ENCODE data around the gene TBC1D22B. TPM values are rescaled to one million over a fixed set of nuclear protein-coding genes. Genes with fewer than 3 reads are reported as not detected.

TBC1D22B gene
- total and polyA plus RNA-seq, 9 of the 15 experiments (the other 6 are each of a cell fraction or from before 2014, with no cell fraction given): 4.8 to 24.2 (median 13.5) TPM

DNA sequence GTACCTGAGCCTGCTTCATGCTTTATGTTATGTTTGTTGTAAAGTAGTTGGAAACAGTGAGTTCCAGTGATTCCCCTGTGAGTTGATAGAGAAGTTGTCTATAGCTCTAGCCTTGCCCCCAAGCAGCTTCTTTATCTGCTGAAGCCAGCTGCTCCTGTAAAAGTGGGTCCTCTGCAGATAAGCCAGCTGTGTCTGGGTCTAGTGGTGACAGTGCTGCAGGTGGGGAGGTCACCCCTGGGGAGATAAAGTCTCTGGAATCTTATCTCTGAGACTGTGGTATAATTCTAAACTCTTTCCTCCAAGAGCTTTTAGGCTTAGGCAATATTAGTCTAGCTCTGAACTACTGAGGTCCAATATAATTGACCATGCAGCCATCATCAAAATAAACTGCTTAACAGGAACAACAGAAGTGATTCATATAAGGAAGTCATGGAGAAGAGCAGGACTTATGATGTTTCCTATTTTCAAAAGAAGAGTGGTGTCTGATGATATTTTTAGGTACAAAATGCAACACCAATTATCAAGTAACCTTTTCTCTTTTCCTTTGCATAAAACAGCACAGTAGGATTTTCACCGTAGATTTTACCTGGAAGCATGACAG lies 44.6 kb downstream of the TBC1D22B start (continued):
- TF ChIP-seq, protein P1, sequence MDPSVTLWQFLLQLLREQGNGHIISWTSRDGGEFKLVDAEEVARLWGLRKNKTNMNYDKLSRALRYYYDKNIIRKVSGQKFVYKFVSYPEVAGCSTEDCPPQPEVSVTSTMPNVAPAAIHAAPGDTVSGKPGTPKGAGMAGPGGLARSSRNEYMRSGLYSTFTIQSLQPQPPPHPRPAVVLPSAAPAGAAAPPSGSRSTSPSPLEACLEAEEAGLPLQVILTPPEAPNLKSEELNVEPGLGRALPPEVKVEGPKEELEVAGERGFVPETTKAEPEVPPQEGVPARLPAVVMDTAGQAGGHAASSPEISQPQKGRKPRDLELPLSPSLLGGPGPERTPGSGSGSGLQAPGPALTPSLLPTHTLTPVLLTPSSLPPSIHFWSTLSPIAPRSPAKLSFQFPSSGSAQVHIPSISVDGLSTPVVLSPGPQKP (CRISPR knock-in tag; IDR thresholded peaks at IDR 0.05): no peak
- TF ChIP-seq HDAC1 (IDR thresholded peaks at IDR 0.05) (peak; percentile 77 to 95), IRF2 (CRISPR knock-in tag; IDR thresholded peaks at IDR 0.05) (no peak), TEAD2 (tag; IDR thresholded peaks at IDR 0.05) (no peak; the same call in 1 of the 2 replicates), ZNF431 (CRISPR knock-in tag; IDR thresholded peaks at IDR 0.05) (no peak), HDAC2 (IDR thresholded peaks at IDR 0.05) (peak; percentile 97), ZNF780A (CRISPR knock-in tag; IDR thresholded peaks at IDR 0.05) (no peak), PTTG1 (tag; IDR thresholded peaks at IDR 0.05; ENCODE audit: low read depth) (peak; percentile 45; the same call in 1 of the 2 replicates), SETDB1 (IDR thresholded peaks at IDR 0.05; ENCODE audit: low read length) (no peak), SMAD4 (CRISPR knock-in tag; conservative IDR thresholded peaks at IDR 0.05) (peak; percentile 100), TCF7 (IDR thresholded peaks at IDR 0.05; ENCODE audit: borderline replicate concordance) (peak; percentile 67; the same call in 1 of the 2 replicates), SIRT6 (IDR thresholded peaks at IDR 0.05; ENCODE audit: low read depth, low read length) (no peak), SP2 (IDR thresholded peaks at IDR 0.05; ENCODE audit: extremely low read depth, low read depth, low read length, poor library complexity, severe bottlenecking) (no peak)
- TF ChIP-seq, protein P2, sequence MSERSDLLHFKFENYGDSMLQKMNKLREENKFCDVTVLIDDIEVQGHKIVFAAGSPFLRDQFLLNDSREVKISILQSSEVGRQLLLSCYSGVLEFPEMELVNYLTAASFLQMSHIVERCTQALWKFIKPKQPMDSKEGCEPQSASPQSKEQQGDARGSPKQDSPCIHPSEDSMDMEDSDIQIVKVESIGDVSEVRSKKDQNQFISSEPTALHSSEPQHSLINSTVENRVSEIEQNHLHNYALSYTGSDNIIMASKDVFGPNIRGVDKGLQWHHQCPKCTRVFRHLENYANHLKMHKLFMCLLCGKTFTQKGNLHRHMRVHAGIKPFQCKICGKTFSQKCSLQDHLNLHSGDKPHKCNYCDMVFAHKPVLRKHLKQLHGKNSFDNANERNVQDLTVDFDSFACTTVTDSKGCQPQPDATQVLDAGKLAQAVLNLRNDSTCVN (CRISPR knock-in tag; IDR thresholded peaks at IDR 0.05): peak; percentile 66; the same call in 1 of the 2 replicates
- TF ChIP-seq, protein P3, sequence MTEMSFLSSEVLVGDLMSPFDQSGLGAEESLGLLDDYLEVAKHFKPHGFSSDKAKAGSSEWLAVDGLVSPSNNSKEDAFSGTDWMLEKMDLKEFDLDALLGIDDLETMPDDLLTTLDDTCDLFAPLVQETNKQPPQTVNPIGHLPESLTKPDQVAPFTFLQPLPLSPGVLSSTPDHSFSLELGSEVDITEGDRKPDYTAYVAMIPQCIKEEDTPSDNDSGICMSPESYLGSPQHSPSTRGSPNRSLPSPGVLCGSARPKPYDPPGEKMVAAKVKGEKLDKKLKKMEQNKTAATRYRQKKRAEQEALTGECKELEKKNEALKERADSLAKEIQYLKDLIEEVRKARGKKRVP (CRISPR knock-in tag; IDR thresholded peaks at IDR 0.05): peak; percentile 90
- TF ChIP-seq, protein P4, sequence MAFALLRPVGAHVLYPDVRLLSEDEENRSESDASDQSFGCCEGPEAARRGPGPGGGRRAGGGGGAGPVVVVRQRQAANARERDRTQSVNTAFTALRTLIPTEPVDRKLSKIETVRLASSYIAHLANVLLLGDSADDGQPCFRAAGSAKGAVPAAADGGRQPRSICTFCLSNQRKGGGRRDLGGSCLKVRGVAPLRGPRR (CRISPR knock-in tag; IDR thresholded peaks at IDR 0.05): peak; percentile 82; the same call in 1 of the 2 replicates
